ENCODE data around the gene ZNF304.
"Not testable (repeated sequence)": the region's sequence is repeated elsewhere in the genome, so short reads cannot be mapped to it uniquely, and the experiment has no call there.

ZNF304 gene

GRCh38 chr19:57362419-57362818, 11.3 kb downstream of the ZNF304 start:
- DNase-seq (ENCODE audit: low spot score) = no peak

- peak; percentile 96 for DNase-seq (ENCODE audit: low spot score)
Observed at GRCh38 chr19:57362997-57363687, 12.1 kb downstream of the ZNF304 start, which contains the start of the genes TRAPPC2B and ZNF547. Gene TRAPPC2B (plus strand): TSS chr19:57363551. CDS start chr19:57364834, 1,283 bp downstream. Gene ZNF547 (plus strand): TSS chr19:57363551. CDS start chr19:57368556, 5,005 bp downstream.

- no peak for DNase-seq (ENCODE audit: low spot score)
Observed at GRCh38 chr19:57363688-57364181, 12.7 kb downstream of the ZNF304 start.

- DNase-seq (ENCODE audit: low spot score) = no peak
Observed at GRCh38 chr19:57366776-57367175, 15.7 kb downstream of the ZNF304 start.

- DNase-seq (ENCODE audit: low spot score) = no peak
Observed at GRCh38 chr19:57374179-57374578, 23.1 kb downstream of the ZNF304 start.

GRCh38 chr19:57374647-57375046, 23.6 kb downstream of the ZNF304 start:
- DNase-seq (ENCODE audit: low spot score) = not testable (repeated sequence)

- DNase-seq (ENCODE audit: low spot score) = no peak
Observed at GRCh38 chr19:57376151-57376550, 25.1 kb downstream of the ZNF304 start.

- no peak for DNase-seq (ENCODE audit: low spot score)
Observed at GRCh38 chr19:57377498-57378146, 26.6 kb downstream of the ZNF304 start.

GRCh38 chr19:57380923-57381322, 29.9 kb downstream of the ZNF304 start:
- DNase-seq (ENCODE audit: low spot score) = no peak

GRCh38 chr19:57382806-57383488, 31.9 kb downstream of the ZNF304 start:
- DNase-seq (ENCODE audit: low spot score) = no peak

- DNase-seq (ENCODE audit: low spot score) = no peak
Observed at GRCh38 chr19:57389194-57389729, 38.2 kb downstream of the ZNF304 start.

- peak; percentile 98 for DNase-seq (ENCODE audit: low spot score)
Observed at GRCh38 chr19:57389730-57390598, 38.9 kb downstream of the ZNF304 start, which contains the start of gene ZNF548. Gene ZNF548 (plus strand): TSS chr19:57389854. CDS start chr19:57390100, 246 bp downstream.

- no peak for DNase-seq (ENCODE audit: low spot score)
Observed at GRCh38 chr19:57395710-57396109, 44.6 kb downstream of the ZNF304 start.

GRCh38 chr19:57398868-57399267, 47.8 kb downstream of the ZNF304 start:
- DNase-seq (ENCODE audit: low spot score) = no peak

- no peak for DNase-seq (ENCODE audit: low spot score)
Observed at GRCh38 chr19:57403737-57404563, 52.9 kb downstream of the ZNF304 start.

GRCh38 chr19:57406516-57407123, 55.5 kb downstream of the ZNF304 start:
- DNase-seq (ENCODE audit: low spot score) = peak; percentile 88
